Activated CD8-positive, alpha-beta memory T cell treated with anti-CD3 and anti-CD28 coated beads, Interleukin-2, amount 50 U/mL, for 1 hour (primary cell): ENCODE results near the gene NR3C2.

Experiments
- DNase-seq: peaks from one replicate; pipeline ENCODE4 v3.0.0-alpha.2; 2020; ENCODE audit errors: extremely low read depth

Gene NR3C2

GRCh38 chr4:148077581-148077980, 364.6 kb downstream of the NR3C2 start:
- DNase-seq: no peak

DNA sequence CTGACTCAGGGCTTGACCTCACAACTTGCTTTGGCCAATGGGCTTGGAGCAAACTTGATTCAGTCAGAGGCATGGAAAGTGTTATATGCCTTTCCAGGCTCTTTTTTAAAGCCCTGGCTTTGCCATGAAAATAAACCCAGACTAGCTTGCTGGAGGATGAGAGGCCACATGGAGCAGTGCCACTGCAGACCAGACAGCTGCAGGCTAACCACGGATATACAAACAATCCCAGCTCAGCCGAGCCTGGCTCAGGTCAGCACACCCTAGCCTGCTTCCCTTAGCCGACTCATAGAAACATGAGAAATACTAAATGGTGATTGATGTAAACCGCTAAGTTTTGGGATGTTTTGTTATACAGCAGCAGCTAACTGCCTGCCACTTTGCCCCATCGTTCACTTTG, 365.2 kb downstream of the NR3C2 start:
- no peak for DNase-seq

DNA sequence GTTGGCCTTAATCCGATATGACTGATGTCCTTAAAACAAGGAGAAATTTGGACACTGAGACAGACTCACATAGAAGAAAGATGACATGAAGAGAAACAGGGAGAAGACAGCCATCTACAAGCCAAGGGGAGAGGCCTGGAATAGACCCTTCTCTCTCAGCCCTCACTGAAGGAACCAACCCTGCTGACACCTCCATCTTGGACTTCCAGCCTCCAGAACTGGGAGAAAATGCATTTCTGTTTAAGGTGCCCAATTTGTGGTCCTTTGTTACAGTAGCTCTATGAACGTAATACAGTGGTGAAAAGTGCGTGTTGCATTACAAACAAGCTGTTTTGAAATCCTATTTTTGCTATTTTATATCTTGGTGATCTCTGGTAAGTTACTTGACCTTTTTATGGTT, 366.8 kb downstream of the NR3C2 start:
- DNase-seq: no peak

GRCh38 chr4:148074462-148074861, 367.8 kb downstream of the NR3C2 start:
- DNase-seq: no peak

GRCh38 chr4:148073349-148073748, 368.9 kb downstream of the NR3C2 start:
- no peak for DNase-seq

DNA sequence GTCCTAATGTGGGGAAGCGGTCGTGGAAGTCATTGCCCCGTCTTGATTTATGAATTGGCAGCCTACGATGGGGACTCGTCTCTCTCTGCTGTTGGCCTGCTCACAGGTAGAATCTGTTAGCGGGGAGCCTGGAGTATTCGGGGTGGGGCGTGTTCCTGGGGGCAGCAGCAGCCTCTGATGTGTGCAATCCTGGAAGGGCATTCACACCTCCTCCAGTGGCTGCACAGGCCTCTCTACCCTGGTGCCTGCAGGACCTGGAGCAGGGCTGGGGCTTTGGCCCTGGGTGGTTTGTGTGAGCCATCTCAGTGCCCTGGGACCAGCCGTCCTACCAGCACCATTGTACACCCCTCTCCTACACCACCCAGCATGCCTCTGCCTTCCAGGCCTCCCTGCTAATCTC, 369.4 kb downstream of the NR3C2 start:
- no peak for DNase-seq

GRCh38 chr4:148071009-148071408, 371.2 kb downstream of the NR3C2 start:
- no peak for DNase-seq

DNA sequence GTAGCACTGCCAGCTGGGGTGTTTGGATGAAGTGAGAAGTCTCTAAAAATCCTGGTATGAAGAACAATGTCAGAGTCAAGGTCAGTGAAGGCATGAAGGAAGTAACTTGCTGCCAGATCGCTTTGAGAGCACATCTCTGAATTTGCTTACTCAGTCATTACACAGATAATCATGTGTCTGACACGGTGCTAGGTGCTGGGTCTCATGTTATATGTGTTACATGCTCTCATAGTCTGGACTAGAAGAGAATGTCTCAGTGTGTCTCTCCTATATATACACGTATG, 372.4 kb downstream of the NR3C2 start:
- no peak for DNase-seq

DNA sequence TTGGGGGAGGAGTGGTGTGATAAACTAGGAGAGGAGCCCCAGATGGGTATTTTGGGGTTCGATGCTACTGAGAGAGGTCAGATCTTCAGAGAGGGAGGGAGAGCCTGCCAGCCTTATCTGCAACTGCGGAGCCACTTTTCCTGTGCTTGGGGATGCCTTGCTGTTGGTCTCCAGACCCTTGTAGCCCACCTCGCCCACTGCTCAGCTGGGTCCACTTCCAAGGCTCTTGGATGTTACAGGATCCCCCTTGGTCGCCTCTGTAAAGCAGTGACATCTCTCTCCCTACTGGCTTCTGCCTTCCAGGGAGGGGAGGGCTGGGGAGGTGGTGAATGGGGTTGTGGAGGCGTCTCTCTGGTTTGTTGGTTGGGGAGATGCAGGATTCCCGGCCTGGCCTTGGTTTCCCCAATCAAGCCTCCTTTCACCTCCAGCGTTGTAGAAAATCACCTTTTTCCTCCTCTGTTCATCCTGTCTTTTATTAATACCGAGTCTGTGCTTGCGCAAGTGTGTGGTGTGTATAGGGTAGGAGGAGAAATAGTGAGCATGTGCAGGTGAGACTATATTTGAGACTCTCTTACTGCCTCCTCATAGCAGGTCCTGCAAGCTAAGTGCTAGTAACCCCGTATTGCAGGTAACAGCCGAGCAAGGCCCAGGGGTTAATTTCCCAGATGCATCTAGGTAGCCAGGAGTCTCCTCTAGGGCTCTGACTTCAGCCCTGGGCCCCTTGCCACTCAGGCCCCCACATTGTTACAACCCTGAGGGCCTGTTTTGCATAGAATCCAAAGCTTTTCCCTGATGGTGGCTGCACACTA, 372.9 kb downstream of the NR3C2 start:
- DNase-seq: no peak

DNA sequence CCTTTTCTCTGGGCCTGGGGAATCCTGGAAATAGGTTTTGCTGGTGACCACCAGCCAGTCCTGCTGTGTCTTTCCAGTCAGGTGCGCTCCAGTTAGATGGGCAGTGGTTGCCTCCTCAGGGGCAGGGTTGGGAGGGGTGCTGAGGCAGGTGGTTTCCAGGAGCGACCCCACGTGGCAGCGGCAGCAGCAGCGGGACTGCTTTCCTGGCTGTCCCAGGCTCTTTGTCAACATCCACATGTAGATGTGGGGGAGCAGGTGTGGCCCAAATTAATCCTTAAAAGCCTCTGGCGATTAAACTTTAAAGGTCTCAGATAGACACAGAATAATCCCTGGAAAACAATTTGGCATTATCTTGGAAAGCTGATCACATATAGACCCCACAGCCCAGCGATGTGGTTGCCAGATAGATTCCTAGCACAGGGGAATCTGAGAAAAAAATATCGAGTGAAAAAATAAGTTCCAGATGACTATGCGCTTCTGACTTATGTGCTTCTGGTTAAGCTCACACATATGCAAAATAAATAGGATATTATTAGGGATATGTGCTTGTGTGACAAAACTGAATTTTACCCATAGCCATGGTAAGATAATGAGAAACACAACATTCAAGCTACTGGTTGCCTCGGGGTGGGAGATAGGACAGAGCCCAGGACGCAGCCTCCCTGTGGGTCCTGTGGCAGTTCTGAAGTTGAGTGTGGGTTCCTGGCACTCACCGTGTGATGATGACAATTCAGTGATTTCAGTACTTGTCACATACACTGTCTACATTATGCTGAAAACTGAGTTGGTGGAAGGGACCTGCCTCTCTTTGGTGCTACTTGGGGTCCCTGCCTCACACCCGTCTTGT, 373.9 kb downstream of the NR3C2 start:
- no peak for DNase-seq

DNA sequence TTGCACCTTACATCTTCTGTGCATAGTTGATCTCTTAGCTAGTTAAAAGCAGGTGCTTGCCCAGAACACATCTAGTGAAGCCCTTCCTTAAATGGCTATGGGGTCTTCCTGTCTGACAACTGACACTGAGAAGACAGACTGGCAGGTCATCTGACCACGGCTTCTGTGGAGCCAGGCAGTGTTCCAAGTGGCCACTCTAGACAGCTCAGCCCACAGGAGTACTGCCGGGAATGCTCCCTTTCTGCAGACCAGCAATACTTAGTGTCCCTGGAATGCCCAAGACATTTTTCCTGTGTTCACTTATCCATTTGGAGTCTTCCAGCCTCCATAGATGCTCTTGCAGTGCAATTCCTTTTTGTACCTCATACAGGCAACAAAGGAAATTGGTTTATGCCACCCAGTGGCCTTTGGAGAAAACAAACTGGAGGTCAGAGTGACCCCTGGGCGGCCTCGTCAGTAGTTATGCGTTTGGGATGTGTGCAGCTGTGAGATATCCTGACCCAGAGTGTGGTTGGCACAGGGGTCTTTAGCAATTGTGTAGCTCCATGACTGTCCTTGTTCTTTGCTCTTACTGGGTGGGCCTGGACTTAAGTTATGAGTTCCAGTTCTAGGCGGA, 374.8 kb downstream of the NR3C2 start:
- no peak for DNase-seq

GRCh38 chr4:148065075-148065474, 377.1 kb downstream of the NR3C2 start:
- DNase-seq: no peak

GRCh38 chr4:148064451-148064850, 377.8 kb downstream of the NR3C2 start:
- DNase-seq: no peak

GRCh38 chr4:148062301-148062950, 379.8 kb downstream of the NR3C2 start:
- DNase-seq: no peak

DNA sequence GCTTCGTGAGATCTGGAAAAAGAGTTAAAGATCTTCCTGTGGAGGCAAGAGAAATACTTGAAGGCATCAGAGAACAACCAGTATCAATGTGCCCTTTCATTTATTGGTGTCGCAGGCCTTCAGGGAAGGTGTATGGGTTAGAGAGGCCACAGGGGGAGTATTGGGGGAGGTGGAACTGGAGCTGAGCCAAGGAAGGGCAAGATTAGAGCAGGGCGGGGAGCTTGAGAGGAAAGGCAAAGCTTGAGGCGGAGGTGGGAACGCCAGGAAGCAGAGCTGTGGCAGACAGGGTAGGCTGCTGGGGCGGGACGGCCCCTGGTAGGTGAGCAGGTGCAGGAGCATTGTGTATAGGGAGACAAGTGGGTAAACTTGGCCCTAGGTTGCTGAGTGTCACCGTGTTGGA, 380.4 kb downstream of the NR3C2 start:
- DNase-seq: no peak

- no peak for DNase-seq
These were observed 381.1 kb downstream of the NR3C2 start for GRCh38 chr4:148061141-148061481.

DNA sequence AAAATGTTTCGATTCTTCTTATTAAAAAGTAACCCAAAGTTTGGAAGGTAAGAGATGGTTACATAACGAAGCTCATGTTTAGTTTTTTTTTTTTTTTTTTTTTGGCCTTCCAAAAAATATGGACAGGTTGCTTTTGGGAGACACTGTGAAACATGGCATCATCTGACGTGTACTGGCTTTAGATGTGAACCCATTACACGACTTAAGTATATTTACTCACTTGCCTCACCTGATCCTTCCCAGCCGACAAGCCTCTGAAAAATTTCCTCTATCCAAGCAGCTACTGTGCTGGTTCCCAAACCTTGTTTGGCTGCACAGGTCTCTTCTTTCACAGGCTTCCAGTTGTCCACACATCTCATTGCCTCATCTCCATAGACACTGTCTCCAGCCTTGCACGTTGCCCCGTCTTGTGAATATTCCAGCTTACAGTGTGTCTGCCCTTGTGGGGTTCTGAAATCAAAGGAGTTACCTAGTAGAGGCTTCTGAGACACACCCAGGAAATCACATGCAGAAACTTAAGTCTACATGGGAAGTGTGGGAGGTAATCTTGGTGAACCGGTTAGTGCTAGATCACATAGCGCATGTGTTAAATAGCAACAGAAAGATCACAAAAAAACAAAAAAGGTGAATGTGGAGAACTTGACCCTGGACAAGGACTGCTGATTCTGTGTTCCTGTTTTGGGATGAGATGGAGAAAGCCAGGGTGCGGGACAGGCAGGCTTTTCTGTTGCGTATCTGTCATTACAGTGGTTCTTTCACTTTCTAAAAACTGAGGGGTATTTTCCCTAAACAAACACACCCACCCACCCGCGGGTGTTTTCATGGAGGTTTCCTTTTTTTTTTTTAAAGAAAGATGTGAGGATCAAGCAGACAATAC, 381.7 kb downstream of the NR3C2 start:
- DNase-seq: no peak

GRCh38 chr4:148059617-148060180, 382.5 kb downstream of the NR3C2 start:
- no peak for DNase-seq

DNA sequence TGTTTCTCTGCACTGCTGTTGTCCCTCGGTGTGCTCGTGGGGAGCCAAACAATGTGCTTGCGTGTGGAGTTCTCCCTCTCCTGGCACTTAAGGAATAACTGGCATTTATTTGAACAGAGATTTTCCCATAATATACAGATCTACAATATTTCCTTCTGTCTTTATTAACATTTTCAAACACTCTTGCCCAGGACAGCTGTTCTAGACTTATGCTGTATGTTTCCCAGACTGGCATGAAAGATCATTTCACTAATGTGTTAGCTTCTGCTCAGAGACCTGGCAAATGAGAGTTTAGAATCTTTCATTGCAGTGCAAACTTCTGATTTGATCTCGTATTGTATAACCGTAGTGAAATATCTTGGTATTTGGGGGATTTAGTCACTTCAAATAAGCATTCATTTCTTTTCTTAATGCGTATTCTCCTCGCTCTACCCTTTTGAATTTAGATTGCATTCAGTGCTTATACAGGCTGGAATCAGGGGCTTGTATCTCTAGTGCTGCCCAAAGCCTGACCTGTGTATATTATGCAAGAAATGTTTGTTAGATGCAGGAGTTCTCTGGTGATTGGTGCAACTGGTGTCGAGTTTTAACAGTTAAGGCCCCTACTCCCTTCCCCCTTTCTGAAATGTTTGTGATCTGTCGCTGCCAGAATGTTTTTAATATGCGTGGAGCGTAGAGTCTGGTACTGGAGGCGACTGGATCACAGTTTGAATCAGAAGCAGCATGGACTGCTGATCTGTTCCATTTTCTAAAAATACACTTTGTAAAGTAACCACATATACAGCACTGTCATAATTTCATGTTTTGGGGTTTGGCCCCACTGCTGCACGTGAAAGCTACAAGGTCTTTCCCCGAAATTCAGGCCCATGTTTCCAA, 384.0 kb downstream of the NR3C2 start:
- DNase-seq: no peak

- no peak for DNase-seq
These were observed 384.7 kb downstream of the NR3C2 start for GRCh38 chr4:148057516-148057915.
